GM23338 (cell line): ENCODE measurements around the gene MAPK9. TPM values are rescaled to one million over a fixed set of nuclear protein-coding genes. Genes with fewer than 3 reads are reported as not detected.

Experiments
- ATAC-seq: fragments of 200-7000 bp; cut with Tn5 transposase; 3 replicates; pipeline ENCODE4 v1.9.1; 2020
- DNase-seq: peaks from one replicate; pipeline ENCODE4 v3.0.0-alpha.2; 2015; ENCODE audit warnings: low spot score
- H2AFZ ChIP-seq: fragments of 200-600 bp; sonication (generic); 2 replicates; pipeline ENCODE4 v1.8.0; 2016; ENCODE audit warnings: antibody characterized with exemption, mild to moderate bottlenecking, moderate library complexity
- H3F3A ChIP-seq: fragments of 200-600 bp; sonication (generic); replicated peaks from 2 replicates; pipeline ENCODE4 v1.8.0; 2017; ENCODE audit warnings: antibody characterized with exemption, mixed run types, low read depth
- H3K27ac ChIP-seq: fragments of 200-600 bp; sonication (generic); 2 replicates; pipeline ENCODE4 v1.6.1; 2016; ENCODE audit warnings: low read depth
- H3K27me3 ChIP-seq: fragments of 200-600 bp; sonication (generic); 2 replicates; pipeline ENCODE4 v1.8.0; 2016; ENCODE audit warnings: mild to moderate bottlenecking, mixed run types, moderate library complexity; ENCODE audit not compliant: insufficient read depth
- H3K36me3 ChIP-seq: fragments of 200-600 bp; sonication (generic); 2 replicates; pipeline ENCODE4 v1.8.0; 2016; ENCODE audit warnings: mild to moderate bottlenecking; ENCODE audit not compliant: insufficient read depth
- H3K4me1 ChIP-seq: fragments of 200-600 bp; sonication (generic); 2 replicates; pipeline ENCODE4 v1.8.0; 2016; ENCODE audit warnings: mild to moderate bottlenecking, moderate library complexity; ENCODE audit not compliant: insufficient read depth
- H3K4me2 ChIP-seq: fragments of 200-600 bp; sonication (generic); 2 replicates; pipeline ENCODE4 v1.7.1; 2017; ENCODE audit warnings: mixed run types
- H3K4me3 ChIP-seq: fragments of 200-600 bp; sonication (generic); 2 replicates; pipeline ENCODE4 v1.6.1; 2016; ENCODE audit warnings: mixed run types
- H3K79me2 ChIP-seq: fragments of 200-600 bp; sonication (generic); replicated peaks from 2 replicates; pipeline ENCODE4 v1.8.0; 2017; ENCODE audit warnings: mild to moderate bottlenecking; ENCODE audit not compliant: insufficient read depth
- H3K9me2 ChIP-seq: fragments of 200-600 bp; sonication (generic); 2 replicates; pipeline ENCODE4 v1.8.0; 2017; ENCODE audit not compliant: insufficient read depth
- H4K20me1 ChIP-seq: fragments of 200-600 bp; sonication (generic); replicated peaks from 2 replicates; pipeline ENCODE4 v1.8.0; 2017; ENCODE audit warnings: mild to moderate bottlenecking; ENCODE audit not compliant: insufficient read depth
- H3K27ac Mint-ChIP-seq: 2 replicates; pipeline ENCODE4 v1.8.0; 2020; ENCODE audit warnings: inconsistent platforms, mild to moderate bottlenecking, moderate library complexity, mixed read lengths
- H3K27me3 Mint-ChIP-seq: 3 replicates; pipeline ENCODE4 v1.8.0; 2022; ENCODE audit warnings: low read depth, mild to moderate bottlenecking, moderate library complexity, mixed read lengths, inconsistent platforms; ENCODE audit not compliant: insufficient read depth, poor library complexity
- H3K36me3 Mint-ChIP-seq: 3 replicates; pipeline ENCODE4 v1.8.0; 2021; ENCODE audit warnings: low read depth, mild to moderate bottlenecking, inconsistent platforms, moderate library complexity, mixed read lengths
- H3K4me1 Mint-ChIP-seq: 3 replicates; pipeline ENCODE4 v1.8.0; 2020; ENCODE audit warnings: mild to moderate bottlenecking, inconsistent platforms, mixed read lengths
- H3K4me3 Mint-ChIP-seq: 3 replicates; pipeline ENCODE4 v1.8.0; 2021; ENCODE audit warnings: moderate library complexity, mild to moderate bottlenecking, inconsistent platforms, mixed read lengths
- H3K9me3 Mint-ChIP-seq: 3 replicates; pipeline ENCODE4 v1.8.0; 2020; ENCODE audit warnings: moderate library complexity, mild to moderate bottlenecking, inconsistent platforms, mixed read lengths
- EZH2 ChIP-seq: fragments of 200-600 bp; sonication (generic); IDR thresholded peaks from one replicate; pipeline ENCODE4 v1.8.0; 2017; ENCODE audit warnings: antibody characterized with exemption, mild to moderate bottlenecking, low read depth; ENCODE audit not compliant: unreplicated experiment
- EZH2phosphoT487 ChIP-seq: fragments of 200-600 bp; sonication (generic); IDR thresholded peaks from one replicate; pipeline ENCODE4 v1.8.1; 2018; ENCODE audit warnings: antibody characterized with exemption; ENCODE audit not compliant: unreplicated experiment
- JUNB ChIP-seq: IDR thresholded peaks from one replicate; pipeline ENCODE4 v1.6.1; 2016; ENCODE audit warnings: antibody characterized with exemption; ENCODE audit not compliant: unreplicated experiment
- NANOG ChIP-seq: IDR thresholded peaks from 2 replicates; pipeline ENCODE4 v1.6.1; 2016; ENCODE audit warnings: antibody characterized with exemption, borderline replicate concordance
- POLR2AphosphoS5 ChIP-seq: IDR thresholded peaks from 2 replicates; pipeline ENCODE4 v1.6.1; 2016; ENCODE audit warnings: antibody characterized with exemption, low read depth
- ZNF114 ChIP-seq: fragments of 250-450 bp; sonication (Bioruptor Pico); IDR thresholded peaks from 2 replicates; pipeline ENCODE4 v1.5.0; 2020; ENCODE audit warnings: mild to moderate bottlenecking, moderate library complexity
- ZNF331 ChIP-seq: fragments of 250-450 bp; sonication (Bioruptor Pico); IDR thresholded peaks from 2 replicates; pipeline ENCODE4 v1.5.0; 2020; ENCODE audit warnings: low read depth, mild to moderate bottlenecking, moderate library complexity
- polyA plus RNA-seq: library from polyadenylated mRNA; unstranded; fragments of >200 nt; fragmentation: Nextera tagmentation; extraction: Ambion mirVana; gene quantifications from 2 replicates; pipeline ENCODE4 v1.2.1, GENCODE V29; 2016
- total RNA-seq: library from RNA; depleted of rRNA; stranded (reverse); fragments of >200 nt; shearing (Covaris generic); gene quantifications from 2 replicates; pipeline ENCODE4 v1.2.3, GENCODE V29; 2014
- TF ChIP-seq, protein P1 (sequence below), 2 experiments: fragments of 200-600 bp in 1 of 2; sonication (generic) in 1 of 2; conservative IDR thresholded peaks; 2 replicates each; pipeline versions ENCODE4 v1.5.1 to v1.6.1; 2016 to 2017; ENCODE audit warnings: antibody characterized with exemption in 2 of 2, low read depth in 2 of 2, mild to moderate bottlenecking in 2 of 2, moderate library complexity in 1 of 2
- TF ChIP-seq, protein P2 (sequence below): IDR thresholded peaks from one replicate; pipeline ENCODE4 v1.6.1; 2018; ENCODE audit warnings: antibody characterized with exemption; ENCODE audit not compliant: unreplicated experiment
- TF ChIP-seq, protein P3 (sequence below): IDR thresholded peaks from 2 replicates; pipeline ENCODE4 v1.6.1; 2016; ENCODE audit warnings: antibody characterized with exemption

MAPK9 gene
- total and polyA plus RNA-seq, 2 experiments from 2014 or later, result 16.8 to 37.0 TPM

DNA sequence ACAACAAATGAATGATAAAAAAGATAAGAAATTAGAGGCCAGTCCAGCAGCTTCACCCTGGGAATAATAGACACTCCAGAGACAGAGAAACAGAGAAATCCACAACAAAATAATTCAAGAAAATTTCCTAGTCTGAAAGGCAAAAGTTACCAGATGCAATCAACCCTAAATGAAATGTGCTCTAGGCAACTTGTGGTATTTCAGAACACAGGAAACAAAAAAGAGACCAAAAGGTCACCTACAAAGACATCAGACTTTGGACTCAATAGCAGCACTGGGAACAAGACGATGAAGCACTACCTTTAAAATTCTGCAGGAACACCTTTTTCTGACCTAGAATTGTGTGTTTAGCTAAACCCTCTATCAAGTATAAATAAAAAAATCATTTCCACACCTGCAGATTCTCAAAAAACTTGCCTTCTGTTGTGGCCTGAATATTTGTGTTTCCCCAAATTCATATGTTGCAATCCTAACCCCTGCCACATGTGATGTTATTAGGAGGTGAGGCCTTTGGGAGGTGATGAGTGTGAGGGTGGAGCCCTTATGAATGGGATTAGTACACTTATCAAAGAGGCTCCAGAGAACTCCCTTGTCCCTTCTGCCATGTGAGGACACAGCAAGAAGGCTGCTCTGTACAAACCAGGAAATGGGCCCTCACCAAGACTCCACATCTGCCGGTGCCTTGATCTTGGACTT is 5.9 kb upstream of the MAPK9 start (continued):
- TF ChIP-seq, protein P1, sequence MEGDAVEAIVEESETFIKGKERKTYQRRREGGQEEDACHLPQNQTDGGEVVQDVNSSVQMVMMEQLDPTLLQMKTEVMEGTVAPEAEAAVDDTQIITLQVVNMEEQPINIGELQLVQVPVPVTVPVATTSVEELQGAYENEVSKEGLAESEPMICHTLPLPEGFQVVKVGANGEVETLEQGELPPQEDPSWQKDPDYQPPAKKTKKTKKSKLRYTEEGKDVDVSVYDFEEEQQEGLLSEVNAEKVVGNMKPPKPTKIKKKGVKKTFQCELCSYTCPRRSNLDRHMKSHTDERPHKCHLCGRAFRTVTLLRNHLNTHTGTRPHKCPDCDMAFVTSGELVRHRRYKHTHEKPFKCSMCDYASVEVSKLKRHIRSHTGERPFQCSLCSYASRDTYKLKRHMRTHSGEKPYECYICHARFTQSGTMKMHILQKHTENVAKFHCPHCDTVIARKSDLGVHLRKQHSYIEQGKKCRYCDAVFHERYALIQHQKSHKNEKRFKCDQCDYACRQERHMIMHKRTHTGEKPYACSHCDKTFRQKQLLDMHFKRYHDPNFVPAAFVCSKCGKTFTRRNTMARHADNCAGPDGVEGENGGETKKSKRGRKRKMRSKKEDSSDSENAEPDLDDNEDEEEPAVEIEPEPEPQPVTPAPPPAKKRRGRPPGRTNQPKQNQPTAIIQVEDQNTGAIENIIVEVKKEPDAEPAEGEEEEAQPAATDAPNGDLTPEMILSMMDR (conservative IDR thresholded peaks at IDR 0.05; ENCODE audit: low read depth in 2 of 2), result no peak
- no peak for TF ChIP-seq ZNF114 (CRISPR knock-in tag)
- no peak for TF ChIP-seq ZNF331 (CRISPR knock-in tag)
- no peak for TF ChIP-seq NANOG
- TF ChIP-seq, protein P2, sequence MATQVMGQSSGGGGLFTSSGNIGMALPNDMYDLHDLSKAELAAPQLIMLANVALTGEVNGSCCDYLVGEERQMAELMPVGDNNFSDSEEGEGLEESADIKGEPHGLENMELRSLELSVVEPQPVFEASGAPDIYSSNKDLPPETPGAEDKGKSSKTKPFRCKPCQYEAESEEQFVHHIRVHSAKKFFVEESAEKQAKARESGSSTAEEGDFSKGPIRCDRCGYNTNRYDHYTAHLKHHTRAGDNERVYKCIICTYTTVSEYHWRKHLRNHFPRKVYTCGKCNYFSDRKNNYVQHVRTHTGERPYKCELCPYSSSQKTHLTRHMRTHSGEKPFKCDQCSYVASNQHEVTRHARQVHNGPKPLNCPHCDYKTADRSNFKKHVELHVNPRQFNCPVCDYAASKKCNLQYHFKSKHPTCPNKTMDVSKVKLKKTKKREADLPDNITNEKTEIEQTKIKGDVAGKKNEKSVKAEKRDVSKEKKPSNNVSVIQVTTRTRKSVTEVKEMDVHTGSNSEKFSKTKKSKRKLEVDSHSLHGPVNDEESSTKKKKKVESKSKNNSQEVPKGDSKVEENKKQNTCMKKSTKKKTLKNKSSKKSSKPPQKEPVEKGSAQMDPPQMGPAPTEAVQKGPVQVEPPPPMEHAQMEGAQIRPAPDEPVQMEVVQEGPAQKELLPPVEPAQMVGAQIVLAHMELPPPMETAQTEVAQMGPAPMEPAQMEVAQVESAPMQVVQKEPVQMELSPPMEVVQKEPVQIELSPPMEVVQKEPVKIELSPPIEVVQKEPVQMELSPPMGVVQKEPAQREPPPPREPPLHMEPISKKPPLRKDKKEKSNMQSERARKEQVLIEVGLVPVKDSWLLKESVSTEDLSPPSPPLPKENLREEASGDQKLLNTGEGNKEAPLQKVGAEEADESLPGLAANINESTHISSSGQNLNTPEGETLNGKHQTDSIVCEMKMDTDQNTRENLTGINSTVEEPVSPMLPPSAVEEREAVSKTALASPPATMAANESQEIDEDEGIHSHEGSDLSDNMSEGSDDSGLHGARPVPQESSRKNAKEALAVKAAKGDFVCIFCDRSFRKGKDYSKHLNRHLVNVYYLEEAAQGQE, result no peak
- TF ChIP-seq, protein P3, sequence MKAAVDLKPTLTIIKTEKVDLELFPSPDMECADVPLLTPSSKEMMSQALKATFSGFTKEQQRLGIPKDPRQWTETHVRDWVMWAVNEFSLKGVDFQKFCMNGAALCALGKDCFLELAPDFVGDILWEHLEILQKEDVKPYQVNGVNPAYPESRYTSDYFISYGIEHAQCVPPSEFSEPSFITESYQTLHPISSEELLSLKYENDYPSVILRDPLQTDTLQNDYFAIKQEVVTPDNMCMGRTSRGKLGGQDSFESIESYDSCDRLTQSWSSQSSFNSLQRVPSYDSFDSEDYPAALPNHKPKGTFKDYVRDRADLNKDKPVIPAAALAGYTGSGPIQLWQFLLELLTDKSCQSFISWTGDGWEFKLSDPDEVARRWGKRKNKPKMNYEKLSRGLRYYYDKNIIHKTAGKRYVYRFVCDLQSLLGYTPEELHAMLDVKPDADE, result no peak
- no peak for TF ChIP-seq JUNB
- no peak for TF ChIP-seq POLR2AphosphoS5

DNA sequence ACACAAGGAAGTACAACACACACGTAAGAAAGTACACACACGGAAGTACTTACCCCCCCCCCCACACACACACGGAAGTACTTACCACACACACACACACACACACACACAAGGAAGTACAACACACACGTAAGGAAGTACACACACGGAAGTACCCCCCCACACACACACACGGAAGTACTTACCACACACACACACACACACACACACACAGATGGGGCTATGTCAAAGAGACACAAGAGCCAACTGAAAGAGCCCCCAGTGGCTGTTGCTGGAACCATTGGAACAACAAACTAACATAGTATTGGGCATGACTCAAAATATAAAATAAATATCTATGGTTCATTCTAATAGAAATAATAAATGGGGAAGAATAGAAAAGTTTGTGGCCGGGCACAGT is 4.9 kb upstream of the MAPK9 start:
- peaks cover 13% of the 10 kb centered on the region for H3K9me3 Mint-ChIP-seq
- H3K36me3 ChIP-seq, result peaks cover 14% of the 10 kb centered on the region
- no peak overlapping the region for H3K4me3 Mint-ChIP-seq
- peaks cover 15% of the 10 kb centered on the region; the same call in 1 of the 2 replicates for H3F3A ChIP-seq
- peaks cover 26% of the 10 kb centered on the region for H3K4me1 Mint-ChIP-seq
- H3K27me3 Mint-ChIP-seq, result peaks cover 17% of the 10 kb centered on the region
- no peak overlapping the region for H3K4me3 ChIP-seq
- peaks cover 10% of the 10 kb centered on the region for H3K4me1 ChIP-seq
- DNase-seq (peak; percentile 32), ATAC-seq (no peak)
- H3K27ac ChIP-seq, result no peak overlapping the region
- H3K27ac Mint-ChIP-seq, result no peak overlapping the region
- no peaks in the 10 kb centered on the region for H3K27me3 ChIP-seq
- no peak overlapping the region for H2AFZ ChIP-seq
- peaks cover 20% of the 10 kb centered on the region for H4K20me1 ChIP-seq
- H3K36me3 Mint-ChIP-seq, result peaks cover 61% of the 10 kb centered on the region
- H3K9me2 ChIP-seq, result no peaks in the 10 kb centered on the region
- peaks cover 8% of the 10 kb centered on the region for H3K79me2 ChIP-seq
- H3K4me2 ChIP-seq, result no peak overlapping the region
- TF ChIP-seq JUNB (no peak), EZH2 (no peak), EZH2phosphoT487 (no peak)
